Karpas-422 (cell line): ENCODE data around the gene FNDC3B. TPM values are rescaled to one million over a fixed set of nuclear protein-coding genes. Genes with fewer than 3 reads are reported as not detected.

Experiments
- DNase-seq: peaks from one replicate; pipeline ENCODE4 v3.0.0-alpha.2; 2015
- H2AFZ ChIP-seq: fragments of 200-600 bp; sonication (generic); 2 replicates; pipeline ENCODE4 v1.6.1; 2014; ENCODE audit warnings: antibody characterized with exemption, low read length, mixed read lengths
- H3K27ac ChIP-seq: fragments of 200-600 bp; sonication (generic); 2 replicates; pipeline ENCODE4 v1.5.1; 2014; ENCODE audit warnings: mild to moderate bottlenecking, low read length, moderate library complexity
- H3K27me3 ChIP-seq: fragments of 200-600 bp; sonication (generic); 2 replicates; pipeline ENCODE4 v1.6.1; 2014; ENCODE audit warnings: low read length, mixed read lengths
- H3K36me3 ChIP-seq: fragments of 200-600 bp; sonication (generic); 2 replicates; pipeline ENCODE4 v1.6.1; 2014; ENCODE audit warnings: low read length, mixed read lengths; ENCODE audit not compliant: insufficient read depth
- H3K4me1 ChIP-seq: fragments of 200-600 bp; sonication (generic); 2 replicates; pipeline ENCODE4 v1.6.1; 2014; ENCODE audit warnings: mild to moderate bottlenecking, low read length, mixed read lengths
- H3K4me2 ChIP-seq: fragments of 200-600 bp; sonication (generic); 2 replicates; pipeline ENCODE4 v1.6.1; 2014; ENCODE audit warnings: low read length, low read depth, mild to moderate bottlenecking; ENCODE audit not compliant: poor library complexity, severe bottlenecking
- H3K4me3 ChIP-seq: fragments of 200-600 bp; sonication (generic); 2 replicates; pipeline ENCODE4 v1.5.1; 2014; ENCODE audit warnings: mild to moderate bottlenecking, antibody characterized with exemption, low read length, mixed read lengths
- H3K79me2 ChIP-seq: fragments of 200-600 bp; sonication (generic); 2 replicates; pipeline ENCODE4 v1.6.1; 2014; ENCODE audit warnings: mild to moderate bottlenecking, low read length, mixed read lengths
- H3K9ac ChIP-seq: fragments of 200-600 bp; sonication (generic); 2 replicates; pipeline ENCODE4 v1.6.0; 2014; ENCODE audit warnings: low read length
- H3K9me2 ChIP-seq: fragments of 200-600 bp; sonication (generic), shearing (Covaris generic); replicated peaks from 2 replicates; pipeline ENCODE4 v1.6.0; 2014; ENCODE audit warnings: mild to moderate bottlenecking, low read length, moderate library complexity; ENCODE audit not compliant: insufficient read depth
- H3K9me3 ChIP-seq: fragments of 300-700, 200-600 bp; sonication (generic); 2 replicates; pipeline ENCODE4 v1.6.1; 2014; ENCODE audit warnings: low read length, mixed read lengths
- H4K20me1 ChIP-seq: fragments of 200-600 bp; sonication (generic); 2 replicates; pipeline ENCODE4 v1.6.1; 2014; ENCODE audit warnings: mild to moderate bottlenecking, antibody characterized with exemption, low read length, low read depth; ENCODE audit not compliant: insufficient read depth
- total RNA-seq: library from RNA; depleted of rRNA; stranded (reverse); fragments of >200 nt; shearing (Covaris generic); gene quantifications from 2 replicates; pipeline ENCODE4 v1.2.3, GENCODE V29; 2014; ENCODE audit warnings: low replicate concordance

FNDC3B gene
- total RNA-seq, 1 experiment from 2014 or later: 2.6 TPM

GRCh38 chr3:172232579-172233212 is 193.3 kb downstream of the FNDC3B start:
- no peak for DNase-seq
- Histone ChIP-seq H4K20me1 (no peaks in the 10 kb centered on the region), H3K27me3 (no peaks in the 10 kb centered on the region), H3K36me3 (no peaks in the 10 kb centered on the region), H3K4me3 (no peak overlapping the region), H3K4me1 (no peaks in the 10 kb centered on the region), H3K9ac (no peak overlapping the region), H3K27ac (no peak overlapping the region), H2AFZ (no peak overlapping the region), H3K9me3 (no peaks in the 10 kb centered on the region), H3K4me2 (no peak overlapping the region), H3K79me2 (no peaks in the 10 kb centered on the region), H3K9me2 (no peaks in the 10 kb centered on the region)

- Histone ChIP-seq H2AFZ (no peak overlapping the region), H3K4me3 (no peak overlapping the region), H3K79me2 (no peaks in the 10 kb centered on the region), H3K4me2 (no peak overlapping the region), H3K36me3 (no peaks in the 10 kb centered on the region), H3K27me3 (no peaks in the 10 kb centered on the region), H3K9me2 (no peaks in the 10 kb centered on the region), H3K27ac (no peak overlapping the region), H3K4me1 (no peaks in the 10 kb centered on the region), H3K9ac (no peak overlapping the region), H3K9me3 (no peaks in the 10 kb centered on the region), H4K20me1 (no peaks in the 10 kb centered on the region)
- no peak for DNase-seq
Measured at GRCh38 chr3:172233474-172234277, 194.3 kb downstream of the FNDC3B start.

DNA sequence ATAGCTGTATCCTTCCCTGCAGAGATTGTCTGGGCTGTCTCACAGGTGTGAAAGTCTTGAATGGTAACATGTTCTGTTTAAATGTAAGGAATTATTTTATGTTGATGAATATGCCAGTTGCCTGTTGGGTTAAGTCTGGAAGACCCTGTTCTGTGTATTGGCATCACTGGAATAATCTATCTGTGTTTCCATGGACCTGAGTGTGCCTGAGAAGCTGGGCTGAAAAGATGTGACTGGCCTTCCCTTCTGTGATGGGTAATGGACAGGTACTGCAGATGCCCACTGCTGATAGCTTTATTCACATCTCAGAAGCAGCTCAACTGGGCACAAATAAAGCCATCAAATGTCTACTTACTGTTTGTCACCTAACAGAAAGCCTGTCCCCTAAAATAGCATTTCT is 196.3 kb downstream of the FNDC3B start:
- Histone ChIP-seq H3K4me3 (no peak overlapping the region), H3K27me3 (no peaks in the 10 kb centered on the region), H3K4me1 (no peaks in the 10 kb centered on the region), H3K79me2 (no peaks in the 10 kb centered on the region), H2AFZ (no peak overlapping the region), H4K20me1 (no peaks in the 10 kb centered on the region), H3K9me2 (no peaks in the 10 kb centered on the region), H3K4me2 (no peak overlapping the region), H3K36me3 (no peaks in the 10 kb centered on the region), H3K9me3 (no peaks in the 10 kb centered on the region), H3K27ac (no peak overlapping the region), H3K9ac (no peak overlapping the region)
- no peak for DNase-seq

GRCh38 chr3:172236771-172237742 is 197.7 kb downstream of the FNDC3B start:
- no peaks in the 10 kb centered on the region for H3K27me3 ChIP-seq
- H2AFZ ChIP-seq: no peak overlapping the region
- no peaks in the 10 kb centered on the region for H3K4me1 ChIP-seq
- H4K20me1 ChIP-seq: no peaks in the 10 kb centered on the region
- H3K9ac ChIP-seq: no peak overlapping the region
- H3K27ac ChIP-seq: no peak overlapping the region
- no peaks in the 10 kb centered on the region for H3K9me3 ChIP-seq
- no peak for DNase-seq
- no peak overlapping the region for H3K4me2 ChIP-seq
- no peaks in the 10 kb centered on the region for H3K79me2 ChIP-seq
- no peaks in the 10 kb centered on the region for H3K9me2 ChIP-seq
- no peaks in the 10 kb centered on the region for H3K36me3 ChIP-seq
- no peak overlapping the region for H3K4me3 ChIP-seq

- H4K20me1 ChIP-seq: no peaks in the 10 kb centered on the region
- no peak for DNase-seq
- no peak overlapping the region for H3K4me3 ChIP-seq
Measured at GRCh38 chr3:172238188-172238587, 198.8 kb downstream of the FNDC3B start.

GRCh38 chr3:172239218-172239790 is 199.9 kb downstream of the FNDC3B start:
- no peaks in the 10 kb centered on the region for H3K4me1 ChIP-seq
- no peak overlapping the region for H3K4me2 ChIP-seq
- no peak overlapping the region for H2AFZ ChIP-seq
- H3K9me3 ChIP-seq: no peaks in the 10 kb centered on the region
- H4K20me1 ChIP-seq: no peaks in the 10 kb centered on the region
- H3K9me2 ChIP-seq: no peaks in the 10 kb centered on the region
- no peak overlapping the region for H3K27ac ChIP-seq
- H3K79me2 ChIP-seq: no peaks in the 10 kb centered on the region
- no peak overlapping the region for H3K4me3 ChIP-seq
- no peak for DNase-seq
- H3K9ac ChIP-seq: no peak overlapping the region
- H3K27me3 ChIP-seq: no peaks in the 10 kb centered on the region
- H3K36me3 ChIP-seq: no peaks in the 10 kb centered on the region

More at GRCh38 chr3:172238188-172238587, 198.8 kb downstream of the FNDC3B start:
- Histone ChIP-seq H3K9me3 (no peaks in the 10 kb centered on the region), H3K9me2 (no peaks in the 10 kb centered on the region), H3K27me3 (no peaks in the 10 kb centered on the region), H3K79me2 (no peaks in the 10 kb centered on the region), H3K9ac (no peak overlapping the region), H2AFZ (no peak overlapping the region), H3K27ac (no peak overlapping the region), H3K36me3 (no peaks in the 10 kb centered on the region), H3K4me2 (no peak overlapping the region), H3K4me1 (no peaks in the 10 kb centered on the region)

DNA sequence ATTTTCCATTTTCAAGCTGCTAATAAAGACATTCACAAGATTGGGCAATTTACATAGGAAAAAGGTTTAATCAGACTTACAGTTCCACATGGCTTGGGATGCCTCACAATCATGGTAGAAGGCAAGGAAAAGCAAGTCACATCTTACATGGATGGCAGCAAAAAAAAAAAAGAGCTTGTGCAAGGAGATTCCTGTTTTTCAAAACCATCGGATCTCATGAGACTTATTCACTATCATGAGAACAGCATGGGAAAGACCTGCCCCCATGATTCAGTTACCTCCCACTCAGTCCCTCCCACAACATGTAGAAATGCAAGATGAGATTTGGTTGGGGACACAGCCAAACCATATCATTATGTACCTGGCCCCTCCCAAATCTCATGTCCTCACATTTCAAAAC is 202.0 kb downstream of the FNDC3B start:
- no peaks in the 10 kb centered on the region for H3K9me2 ChIP-seq
- no peak overlapping the region for H2AFZ ChIP-seq
- no peaks in the 10 kb centered on the region for H3K27me3 ChIP-seq
- H3K36me3 ChIP-seq: no peaks in the 10 kb centered on the region
- H3K4me2 ChIP-seq: no peak overlapping the region
- H4K20me1 ChIP-seq: no peaks in the 10 kb centered on the region
- DNase-seq: no peak
- no peaks in the 10 kb centered on the region for H3K9me3 ChIP-seq
- no peaks in the 10 kb centered on the region for H3K79me2 ChIP-seq
- no peak overlapping the region for H3K4me3 ChIP-seq
- H3K9ac ChIP-seq: no peak overlapping the region
- no peak overlapping the region for H3K27ac ChIP-seq
- H3K4me1 ChIP-seq: no peaks in the 10 kb centered on the region
